GM18873 (cell line): ENCODE results near the gene ADAMTS14.

Source experiments
- ATAC-seq: cut with Tn5 transposase; IDR thresholded peaks from one replicate; pipeline ENCODE4 v1.9.1; 2021; ENCODE audit warnings: mild to moderate bottlenecking, moderate library complexity, moderate number of reproducible peaks; ENCODE audit not compliant: unreplicated experiment, low FRiP score

The ADAMTS14 gene

DNA sequence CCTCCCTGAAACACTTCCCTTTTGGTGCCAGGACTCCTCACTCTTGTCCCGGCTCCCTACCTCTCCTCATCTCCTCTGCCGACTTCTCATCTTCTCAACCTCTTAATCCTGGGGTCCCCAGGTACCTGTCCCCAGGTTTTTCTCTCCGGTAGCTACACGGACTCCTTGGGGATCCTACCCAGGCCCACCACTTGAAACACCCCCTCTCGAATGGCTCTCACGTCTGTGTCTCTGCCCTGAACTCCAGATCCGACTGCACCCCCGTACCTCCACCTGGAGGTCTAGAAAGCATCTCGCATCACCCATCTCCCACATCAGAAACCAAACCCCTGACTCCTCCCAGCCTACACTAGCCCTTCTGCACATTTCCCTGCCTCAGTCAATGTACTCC is 108.1 kb downstream of the ADAMTS14 start:
- no peak for ATAC-seq

DNA sequence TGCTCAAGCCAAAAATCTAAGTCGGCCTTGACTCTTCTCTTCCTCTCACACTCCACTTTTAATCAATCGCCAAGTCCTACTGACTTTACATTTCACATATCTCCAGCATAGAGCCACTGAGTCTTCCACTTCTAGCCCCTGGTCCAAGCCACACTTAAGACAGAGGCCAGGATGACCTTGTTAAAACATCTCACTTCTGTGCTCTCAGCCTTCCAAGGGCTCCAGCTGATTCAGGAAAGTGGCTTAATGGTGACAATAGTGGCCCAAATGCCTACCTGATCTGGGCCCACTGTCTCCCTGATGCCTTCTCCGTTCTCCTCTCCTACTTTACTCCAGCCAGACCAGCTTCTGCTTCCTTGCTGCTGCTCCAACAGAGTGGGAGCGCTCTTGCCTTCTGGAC is 108.5 kb downstream of the ADAMTS14 start:
- ATAC-seq: no peak

DNA sequence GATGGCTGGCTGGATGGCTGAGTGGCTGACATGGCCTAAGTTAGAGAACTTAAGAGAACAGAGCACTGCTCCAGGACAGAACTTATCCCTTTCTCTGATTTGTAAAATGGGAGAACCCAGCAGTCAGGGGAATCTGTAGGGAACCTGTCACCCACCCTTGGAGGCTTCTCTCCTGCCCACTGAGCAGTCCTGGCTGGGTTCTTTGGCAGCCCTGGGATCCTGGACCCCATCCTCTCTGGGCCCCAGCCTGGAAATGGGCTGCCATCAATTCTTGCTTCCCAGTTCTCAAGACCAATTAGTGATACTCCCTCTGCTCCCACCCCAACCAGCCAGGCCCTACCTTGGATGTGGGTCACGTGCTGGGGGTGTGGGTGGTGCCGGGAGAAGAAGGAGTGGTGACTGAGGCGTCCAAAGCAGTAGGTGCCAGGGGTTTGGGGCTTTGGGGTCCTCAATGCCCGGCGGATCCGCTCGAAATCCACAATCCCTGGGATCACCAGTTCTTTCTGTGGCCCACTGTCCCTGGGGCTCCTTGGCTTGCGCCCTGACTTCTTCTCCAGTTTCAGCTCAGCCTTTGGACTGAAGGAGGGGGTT is 109.2 kb downstream of the ADAMTS14 start:
- ATAC-seq: no peak

DNA sequence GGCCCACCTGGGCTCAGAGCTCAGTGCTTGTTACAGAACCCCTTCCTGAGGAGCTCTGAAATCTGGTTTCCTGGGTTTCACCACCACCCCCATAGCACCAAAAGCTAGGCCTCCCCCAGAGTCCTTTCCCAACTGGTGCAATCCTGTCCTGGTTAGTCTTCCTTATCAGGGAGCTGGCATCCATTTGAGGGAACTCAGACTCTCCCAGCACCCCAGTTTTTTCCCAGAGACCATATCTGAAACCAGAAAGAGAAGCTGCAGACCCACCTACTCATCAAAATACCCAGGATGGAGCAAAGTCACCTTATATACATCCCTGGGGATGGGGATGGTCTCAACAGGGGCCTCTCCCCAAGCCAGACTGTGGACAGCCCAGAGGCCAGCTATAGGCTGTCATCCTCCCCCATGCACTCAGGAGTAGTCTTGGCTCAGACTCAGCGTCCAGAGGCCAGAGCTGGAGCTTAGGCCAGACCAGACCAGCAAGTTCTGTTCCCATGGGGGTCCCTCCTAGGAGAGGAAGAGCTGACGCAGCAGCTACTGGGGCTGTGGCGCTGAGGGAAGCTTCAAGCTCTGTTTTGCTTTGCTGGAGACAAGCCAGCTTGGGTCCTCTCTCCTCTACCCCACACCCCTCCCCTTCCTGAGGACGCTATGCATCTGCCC is 109.9 kb downstream of the ADAMTS14 start:
- ATAC-seq: no peak

DNA sequence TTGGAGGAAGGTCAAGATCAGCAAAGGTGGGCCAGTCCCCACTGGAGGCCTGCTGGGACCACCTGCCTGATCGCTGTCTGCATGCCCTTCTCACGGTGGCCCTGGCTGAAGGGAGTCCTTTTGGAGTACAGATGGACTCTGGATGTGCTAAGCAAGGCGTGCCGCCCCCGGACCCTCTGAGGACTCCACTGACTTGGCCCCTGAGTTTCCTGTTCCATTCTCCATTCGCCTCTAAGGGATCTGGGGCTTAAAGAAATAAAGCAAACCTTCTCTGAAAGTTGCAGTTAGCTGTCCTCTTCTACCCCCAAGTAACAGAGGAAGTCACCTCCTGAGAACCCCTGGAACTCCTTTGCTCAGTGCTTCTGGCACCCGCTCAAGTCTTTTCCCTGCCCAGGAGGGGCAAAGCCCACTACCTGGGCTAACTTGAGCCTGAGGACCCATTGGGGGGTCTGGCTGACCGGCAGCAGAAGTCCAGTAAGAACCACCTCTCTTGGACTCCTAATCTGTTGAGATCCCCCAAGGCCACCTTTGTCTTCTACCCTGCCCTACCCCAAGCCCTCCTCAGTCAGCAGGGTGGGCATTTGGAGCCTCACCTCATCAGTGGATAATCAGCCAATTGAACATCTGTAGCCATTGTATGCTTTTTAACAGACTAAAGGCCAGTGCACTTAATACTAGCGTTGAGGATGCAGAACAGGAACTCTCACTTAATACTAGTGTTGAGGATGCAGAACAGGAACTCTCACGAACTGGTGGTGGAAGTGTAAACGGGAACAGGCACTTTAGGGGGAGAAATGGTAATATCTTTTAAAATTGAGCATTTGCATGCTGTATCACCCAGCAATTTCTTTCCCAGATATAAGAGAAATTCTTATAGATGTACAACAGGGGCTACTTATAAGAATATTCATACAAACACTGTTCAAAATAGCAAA is 110.7 kb downstream of the ADAMTS14 start:
- no peak for ATAC-seq

DNA sequence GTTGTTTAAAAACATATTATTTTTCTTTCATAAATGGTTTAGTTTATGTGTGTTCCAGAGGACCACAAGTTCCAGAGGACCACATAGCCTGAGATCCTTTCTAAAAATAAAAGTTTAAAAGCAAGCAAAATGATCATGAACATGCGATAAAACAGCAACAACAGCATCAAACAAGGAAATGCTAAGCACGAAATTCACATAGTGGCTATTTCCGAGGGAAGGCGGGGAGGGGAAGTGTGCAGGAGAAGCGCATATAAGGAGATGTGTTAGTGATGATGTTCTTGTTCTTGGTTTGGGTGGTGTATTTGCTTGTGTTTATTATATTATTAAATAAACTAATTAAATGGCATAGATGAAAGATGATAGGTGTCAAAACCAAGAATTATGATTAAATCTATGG is 111.7 kb downstream of the ADAMTS14 start:
- ATAC-seq: no peak

DNA sequence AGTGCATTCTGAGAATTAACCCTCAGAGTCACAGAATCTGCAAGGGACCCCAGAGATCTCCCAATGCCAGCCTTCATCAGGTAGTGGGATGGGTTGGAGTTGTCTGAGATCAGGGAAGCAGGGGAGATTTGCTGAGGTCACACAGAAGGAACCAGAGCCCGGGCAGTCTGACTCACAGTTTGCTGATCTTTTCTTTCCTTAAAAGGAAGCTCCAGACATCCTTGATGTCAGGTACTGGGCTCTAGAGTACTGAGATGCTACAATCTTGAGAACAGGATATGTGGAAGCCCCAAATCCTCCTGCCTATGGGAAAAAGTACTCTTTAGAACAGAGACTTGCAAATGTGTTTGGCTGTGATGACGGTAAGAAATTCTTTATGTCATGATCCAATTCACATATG is 112.2 kb downstream of the ADAMTS14 start:
- no peak for ATAC-seq

DNA sequence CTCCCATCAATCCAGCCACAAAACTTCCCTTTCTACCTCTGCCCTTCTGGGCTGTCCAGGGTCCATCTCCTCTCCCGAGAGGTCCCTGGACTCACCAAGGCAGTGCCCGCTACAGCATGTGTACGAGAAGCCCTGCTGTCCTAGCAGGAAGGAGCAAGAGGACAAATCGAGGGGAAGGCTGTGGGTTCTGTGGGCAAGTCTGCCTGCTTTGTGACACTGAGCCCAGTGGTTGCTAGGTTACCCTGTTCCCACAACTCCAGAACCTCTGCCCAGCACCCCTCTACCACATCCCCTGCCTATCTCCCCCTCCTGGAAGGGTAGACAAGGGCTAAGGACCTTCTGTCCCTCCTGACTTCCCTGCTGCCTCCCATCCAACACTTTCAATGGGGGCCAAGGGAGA is 112.9 kb downstream of the ADAMTS14 start, which contains the start of gene TBATA:
Gene TBATA, minus strand, starts transcription at position 188 of the 400 bp plus-strand sequence. CDS start 1,998 bp downstream, outside the sequence.
- ATAC-seq: no peak

DNA sequence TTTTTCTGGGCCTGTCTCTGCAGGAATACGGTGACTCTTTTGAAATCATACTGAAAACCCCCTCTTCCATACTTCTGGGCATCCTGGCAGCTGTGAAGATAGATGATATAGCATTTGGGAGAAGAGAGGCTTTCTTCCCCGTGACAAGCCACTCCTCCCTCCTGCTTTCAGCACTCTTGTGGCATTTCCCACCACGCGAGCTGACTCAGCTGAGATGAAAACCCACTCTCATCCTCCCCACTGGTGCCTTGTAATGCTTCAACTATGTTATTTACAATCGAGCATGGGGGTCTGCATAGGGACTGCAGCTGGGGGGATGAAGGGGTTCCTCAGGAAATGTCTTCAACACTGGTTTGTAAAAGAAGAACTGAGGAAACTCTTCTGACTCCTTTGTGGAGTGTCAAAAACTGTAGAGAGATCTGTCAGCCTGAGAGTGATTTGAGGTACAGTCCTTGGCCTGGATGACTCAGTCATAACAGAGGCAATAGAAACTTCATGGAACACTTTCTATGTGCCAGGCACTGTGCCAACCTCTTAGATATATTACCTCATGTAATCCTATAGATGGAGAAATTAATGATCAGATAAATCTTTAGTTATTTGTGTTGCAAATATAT is 114.6 kb downstream of the ADAMTS14 start:
- ATAC-seq: no peak

DNA sequence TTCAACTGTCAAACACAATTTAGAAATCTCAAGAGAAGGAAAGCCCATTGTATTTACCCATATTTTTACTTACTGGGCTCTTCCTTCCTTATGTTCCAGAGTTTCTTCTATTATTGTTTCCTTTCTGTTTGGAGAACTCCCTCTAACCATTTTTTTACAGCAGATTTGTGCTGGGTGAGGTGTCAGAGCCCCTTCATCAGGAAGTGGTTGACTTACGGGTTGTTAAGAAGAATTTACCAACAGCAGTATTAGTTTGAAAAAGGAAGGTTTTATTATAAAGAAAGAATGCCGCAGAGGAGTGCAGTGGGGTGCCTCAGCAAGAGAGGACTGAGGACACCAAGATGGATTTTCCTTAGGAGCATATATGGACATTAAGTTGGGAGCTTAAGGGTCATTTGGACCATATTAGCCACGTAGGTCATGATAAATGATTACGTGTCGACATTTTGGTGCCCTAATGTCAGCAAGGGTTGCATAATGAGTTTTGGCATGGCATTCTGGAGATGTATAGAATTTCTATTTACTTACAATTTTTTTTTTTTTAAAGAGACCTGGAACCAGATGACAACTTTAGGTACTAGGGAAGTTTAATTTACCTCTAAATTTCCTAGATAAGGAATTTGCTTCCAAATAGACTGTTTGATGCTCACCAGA is 119.2 kb downstream of the ADAMTS14 start:
- no peak for ATAC-seq

DNA sequence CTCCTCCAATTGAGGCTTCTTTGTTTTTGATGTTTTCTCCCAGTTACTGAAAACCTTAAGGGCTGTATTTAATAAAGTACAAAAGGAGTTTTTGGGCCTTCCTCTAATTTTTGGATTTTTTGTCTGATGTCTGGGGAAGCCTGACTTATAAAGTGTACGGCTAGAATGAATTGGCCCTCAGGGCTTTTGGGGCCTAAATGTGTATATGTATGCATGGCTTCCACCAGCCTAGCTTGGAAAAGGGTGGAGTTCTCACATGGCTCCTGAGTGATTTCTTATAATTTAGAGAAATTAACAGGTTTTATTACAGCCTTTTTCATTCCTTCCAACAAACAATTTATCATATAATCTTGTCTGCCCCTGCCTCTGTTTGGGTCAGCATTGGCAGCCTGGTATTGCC is 123.3 kb downstream of the ADAMTS14 start:
- ATAC-seq: no peak

DNA sequence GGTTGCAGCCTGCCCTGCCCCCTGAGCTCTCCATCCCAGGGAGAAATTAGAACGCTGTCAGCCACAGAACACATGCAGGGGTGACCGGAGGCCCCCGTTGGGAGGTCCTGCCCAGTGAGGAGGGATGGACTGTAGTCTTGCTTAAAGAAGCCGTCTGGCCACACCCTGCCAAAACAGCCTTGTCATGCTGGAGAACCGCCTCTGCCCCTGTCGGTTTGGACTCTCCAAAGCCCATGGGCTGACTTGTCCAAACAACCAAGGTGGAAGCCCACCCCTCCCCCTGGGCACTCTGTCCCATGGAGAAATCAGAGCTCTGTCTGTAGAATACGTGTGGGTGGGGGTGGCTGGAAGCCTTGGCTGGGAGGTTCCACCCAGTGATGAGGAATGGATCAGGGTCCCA is 125.5 kb downstream of the ADAMTS14 start:
- ATAC-seq: no peak

DNA sequence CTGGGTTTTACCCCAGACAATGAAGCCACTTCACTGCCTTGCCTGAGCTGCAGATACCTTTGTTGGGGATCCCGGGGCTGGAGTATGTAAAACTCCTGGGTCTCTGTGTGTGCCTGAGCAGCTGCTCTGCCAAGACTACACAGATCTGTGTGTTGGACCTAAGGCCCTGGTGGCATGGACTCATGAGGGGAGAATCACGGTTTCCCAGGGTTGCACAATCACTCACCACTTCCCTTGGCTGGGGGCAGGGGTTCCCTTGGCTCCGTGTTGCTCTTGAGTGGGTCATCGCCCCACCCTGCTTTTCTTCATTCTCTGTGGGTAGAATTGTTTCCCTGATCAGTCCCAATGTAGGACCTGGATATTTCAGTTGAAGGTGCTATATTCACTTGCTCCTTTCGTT is 126.8 kb downstream of the ADAMTS14 start:
- no peak for ATAC-seq

DNA sequence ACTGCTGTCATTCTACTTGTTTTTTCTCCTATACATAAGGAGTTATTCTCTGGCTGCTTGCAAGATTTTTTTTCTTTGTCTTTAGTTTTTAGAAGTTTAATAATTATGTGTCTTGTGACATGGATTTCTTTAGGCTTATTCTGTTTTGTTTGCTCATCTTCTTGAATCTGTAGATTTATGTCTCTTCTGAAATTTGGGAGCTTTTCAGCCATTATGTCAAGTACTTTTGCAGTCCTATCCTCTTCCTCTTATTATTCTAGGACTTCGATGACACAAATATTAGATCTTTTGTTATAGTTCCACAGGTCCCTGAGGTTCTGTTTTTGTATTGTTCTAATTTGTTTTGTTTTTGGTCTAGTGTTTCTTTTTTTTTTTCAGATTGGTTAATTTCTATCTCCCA is 129.5 kb downstream of the ADAMTS14 start:
- ATAC-seq: no peak

DNA sequence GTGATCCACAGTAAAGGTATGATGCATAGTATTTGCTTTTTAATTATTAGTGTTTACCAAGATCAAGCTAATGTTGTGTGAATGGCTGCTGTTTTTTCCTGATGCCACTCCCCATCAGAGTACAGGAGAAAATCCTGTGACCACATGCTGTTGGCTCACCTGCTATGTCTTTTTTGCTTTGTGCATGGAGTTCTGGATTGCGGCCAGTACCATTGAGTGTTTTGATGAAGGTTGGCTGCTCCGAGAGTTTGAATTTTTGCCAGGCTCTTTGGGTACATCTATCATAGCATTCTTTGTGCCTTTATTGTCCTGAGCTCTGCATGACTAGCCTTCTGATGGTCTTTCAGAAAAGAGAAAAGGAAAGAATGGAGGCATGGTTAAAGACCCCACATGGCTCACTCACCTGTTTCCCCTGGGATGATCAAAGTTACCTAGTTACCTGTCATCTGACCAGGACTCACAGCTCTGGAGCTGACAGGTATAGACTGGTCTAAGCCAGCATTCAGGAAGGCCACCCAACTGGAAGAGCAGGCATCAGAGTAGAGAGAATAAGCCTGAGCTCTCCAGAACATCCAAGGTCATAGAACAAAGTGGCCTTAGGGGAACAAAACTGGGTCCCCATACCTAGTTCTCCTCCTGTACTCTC is 131.6 kb downstream of the ADAMTS14 start:
- no peak for ATAC-seq

DNA sequence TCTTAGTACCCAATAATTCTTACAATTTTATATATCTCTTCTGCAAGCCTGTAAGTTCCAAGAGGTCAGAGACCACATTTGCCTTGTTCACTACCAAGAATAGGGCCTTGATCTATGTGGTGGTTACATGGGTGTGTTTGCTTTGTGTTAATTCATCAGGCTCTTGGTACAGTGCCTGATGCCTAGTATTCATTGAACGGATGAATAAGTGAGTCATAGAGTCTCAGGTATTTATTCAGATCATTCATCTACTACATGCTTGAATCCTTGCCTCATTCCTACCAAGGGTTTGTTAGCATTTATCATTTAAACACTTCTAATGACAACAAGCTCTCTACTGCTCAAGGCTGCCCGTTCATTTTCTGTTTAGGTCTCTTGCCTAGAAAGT is 132.1 kb downstream of the ADAMTS14 start:
- ATAC-seq: no peak

DNA sequence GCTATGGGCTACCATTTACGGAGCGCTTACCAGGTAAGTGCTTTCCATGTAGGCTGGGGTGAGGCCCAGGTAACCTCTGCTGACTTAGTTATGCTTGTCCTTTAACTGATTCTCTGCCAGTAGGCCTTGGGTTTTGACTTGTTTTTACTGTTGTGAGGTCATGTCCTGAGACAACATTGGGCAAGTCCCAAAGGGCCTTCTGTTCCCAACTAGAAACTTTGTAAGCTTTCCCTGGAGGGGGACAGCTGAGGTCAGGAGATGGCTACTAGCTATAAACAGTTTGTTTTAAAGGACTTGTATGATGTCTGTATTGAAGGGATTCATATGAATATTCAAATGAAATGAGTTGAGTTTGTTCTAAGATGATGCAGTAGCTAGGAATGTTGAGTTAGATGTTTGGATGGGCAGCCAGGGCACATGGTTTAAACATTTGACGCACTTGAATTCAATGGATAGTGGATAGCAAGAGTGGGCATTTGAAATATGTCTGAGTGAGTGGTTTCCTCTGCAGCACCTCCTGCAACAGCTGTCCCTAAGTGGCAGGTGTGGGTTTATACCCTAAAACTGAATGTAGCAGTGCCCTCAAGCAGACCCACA is 133.4 kb downstream of the ADAMTS14 start:
- ATAC-seq: no peak

DNA sequence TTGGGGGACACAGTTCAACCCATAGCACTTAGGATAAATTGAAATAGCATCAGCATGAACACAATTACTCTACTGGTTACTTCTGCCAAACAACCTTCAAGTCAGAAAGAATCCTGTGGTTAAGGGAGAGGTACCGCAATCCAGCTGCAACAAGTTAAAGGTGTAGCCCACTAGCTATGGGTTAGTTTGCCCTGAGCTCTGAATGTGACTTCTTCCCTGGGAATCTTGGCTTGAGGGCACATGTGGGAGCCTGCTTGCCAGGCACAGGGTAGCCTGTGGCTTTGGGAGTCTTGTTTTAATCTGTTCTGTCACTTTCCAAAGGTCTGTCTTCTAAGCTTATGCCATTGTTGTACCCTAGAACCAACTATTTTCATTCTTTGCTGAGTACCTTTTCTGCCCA is 134.5 kb downstream of the ADAMTS14 start:
- ATAC-seq: no peak

DNA sequence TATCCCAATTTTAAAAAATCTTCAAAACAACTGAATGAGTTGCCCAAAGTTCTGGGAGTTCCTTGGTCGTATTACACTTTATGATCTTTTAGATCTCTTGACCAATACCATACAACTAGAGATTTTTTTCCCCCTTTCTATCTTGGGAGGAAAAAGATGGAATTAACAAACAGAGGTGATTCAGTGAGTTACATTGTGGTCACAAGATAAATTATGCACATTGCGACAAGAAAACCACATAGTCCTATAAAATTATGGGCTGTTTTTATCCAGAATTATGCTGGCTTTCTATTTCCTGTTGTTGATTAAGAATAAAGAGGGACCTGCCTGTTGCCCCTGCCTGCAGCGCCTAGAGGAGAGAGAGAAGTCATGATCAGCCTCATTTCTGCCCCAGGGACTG is 135.2 kb downstream of the ADAMTS14 start:
- ATAC-seq: no peak
